A549 (cell line): Measurements from ENCODE around the gene A4GALT. TPM values are rescaled to one million over a fixed set of nuclear protein-coding genes. Genes with fewer than 3 reads are reported as not detected.
A peak's percentile ranks its signal among the peaks of the same experiment; 100 is the strongest.

Experiments used
- ATAC-seq, 2 experiments: fragments of 200-7000 bp in 1 of 2; fragments of >200 bp in 1 of 2; cut with Nextera tagmentation in 1 of 2; cut with Tn5 transposase in 1 of 2; 3 replicates each; pipeline versions ENCODE4 v1.8.0 to v1.9.1; 2018 to 2020; ENCODE audit warnings: mild to moderate bottlenecking in 1 of 2, moderate library complexity in 1 of 2
- CTCF ChIA-PET: fragments of 300-600 bp; sonication (Branson Sonifier 250); formaldehyde crosslinking; extraction: SDS; loops from one replicate; lab custom pipeline; 2021; ENCODE audit warnings: antibody characterized with exemption, inconsistent platforms; lab: Yijun Ruan, JAX
- POLR2A ChIA-PET: fragments of 350-600 bp; formaldehyde crosslinking; extraction: SDS; loops from one replicate; lab custom pipeline; 2021; ENCODE audit warnings: antibody characterized with exemption, inconsistent platforms; lab: Yijun Ruan, JAX
- DNase-seq, 2 experiments: peaks; one replicate each; pipeline versions ENCODE4 v3.0.0 to v3.0.0-alpha.2; 2011 to 2016; ENCODE audit warnings: low read depth in 1 of 2, low spot score in 1 of 2
- FAIRE-seq: peaks from 2 replicates; lab custom pipeline; 2011; peaks lifted over from hg19 to GRCh38; lab: Jason Lieb, UNC
- H3K27ac ChIP-seq, 2 experiments: fragments of >200 bp; sonication (Bioruptor Twin); formaldehyde crosslinking; 3 replicates each; pipeline ENCODE4 v1.5.1; 2016 to 2017
- H3K4me1 ChIP-seq: fragments of >200 bp; sonication (Bioruptor Twin); formaldehyde crosslinking; 3 replicates; pipeline ENCODE4 v1.6.1; 2016
- H3K4me2 ChIP-seq: fragments of >200 bp; sonication (Bioruptor Twin); formaldehyde crosslinking; 3 replicates; pipeline ENCODE4 v1.6.1; 2016
- H3K4me3 ChIP-seq: fragments of >200 bp; sonication (Bioruptor Twin); formaldehyde crosslinking; 3 replicates; pipeline ENCODE4 v1.5.1; 2016
- H3K9me3 ChIP-seq: fragments of >200 bp; sonication (Bioruptor Twin); formaldehyde crosslinking; 3 replicates; pipeline ENCODE4 v1.6.1; 2016
- CBX2 ChIP-seq: fragments of 200-600 bp; sonication (generic); IDR thresholded peaks from 2 replicates; pipeline ENCODE4 v1.6.1; 2016; ENCODE audit warnings: low read depth, mild to moderate bottlenecking, borderline replicate concordance
- CBX8 ChIP-seq: fragments of 200-600 bp; sonication (generic); IDR thresholded peaks from 2 replicates; pipeline ENCODE4 v1.6.1; 2016
- CEBPB ChIP-seq, 2 experiments: fragments of >200 bp in 1 of 2; sonication (Bioruptor Twin) in 1 of 2; formaldehyde crosslinking in 1 of 2; IDR thresholded peaks; 2 replicates each; pipeline ENCODE4 v1.6.1; 2012 to 2016
- CHD2 ChIP-seq: fragments of 150-350 bp; IDR thresholded peaks from 2 replicates; pipeline ENCODE4 v1.6.1; 2014; ENCODE audit warnings: low read length; ENCODE audit not compliant: partially characterized antibody
- CHD4 ChIP-seq: fragments of 200-600 bp; sonication (generic); IDR thresholded peaks from 2 replicates; pipeline ENCODE4 v1.6.1; 2016; ENCODE audit warnings: antibody characterized with exemption, mild to moderate bottlenecking, borderline replicate concordance
- EHMT2 ChIP-seq: fragments of 200-600 bp; sonication (generic); IDR thresholded peaks from 2 replicates; pipeline ENCODE4 v1.6.1; 2016; ENCODE audit warnings: antibody characterized with exemption, low read depth, mild to moderate bottlenecking, moderate library complexity
- EP300 ChIP-seq, 2 experiments: fragments of >200 bp; sonication (Bioruptor Twin); formaldehyde crosslinking; IDR thresholded peaks; 2 replicates in 1 of 2; 3 replicates in 1 of 2; pipeline ENCODE4 v1.6.1; 2016 to 2017
- ESRRA ChIP-seq: fragments of 150-350 bp; IDR thresholded peaks from 2 replicates; pipeline ENCODE4 v1.6.1; 2014; ENCODE audit warnings: mild to moderate bottlenecking, low read length, borderline replicate concordance
- FOXS1 ChIP-seq: fragments of 250-450 bp; sonication (Bioruptor Pico); IDR thresholded peaks from 2 replicates; pipeline ENCODE4 v1.5.0; 2020; ENCODE audit warnings: mild to moderate bottlenecking, moderate library complexity
- HDAC2 ChIP-seq: fragments of 200-600 bp; sonication (generic); IDR thresholded peaks from 2 replicates; pipeline ENCODE4 v1.6.1; 2016
- HEYL ChIP-seq: fragments of 250-450 bp; sonication (Bioruptor Pico); IDR thresholded peaks from 2 replicates; pipeline ENCODE4 v1.8.0; 2021; ENCODE audit warnings: mild to moderate bottlenecking, moderate library complexity
- HOXA7 ChIP-seq: fragments of 250-450 bp; sonication (Bioruptor Pico); IDR thresholded peaks from 2 replicates; pipeline ENCODE4 v1.5.0; 2020; ENCODE audit warnings: mild to moderate bottlenecking, moderate library complexity
- JUN ChIP-seq, 2 experiments: fragments of >200 bp; sonication (Bioruptor Twin); formaldehyde crosslinking; IDR thresholded peaks; 2 replicates in 1 of 2; 3 replicates in 1 of 2; pipeline ENCODE4 v1.6.1; 2016 to 2017
- JUNB ChIP-seq: fragments of >200 bp; sonication (Bioruptor Twin); formaldehyde crosslinking; IDR thresholded peaks from 2 replicates; pipeline ENCODE4 v1.6.1; 2016
- KDM1A ChIP-seq: fragments of 200-600 bp; sonication (generic); IDR thresholded peaks from 2 replicates; pipeline ENCODE4 v1.6.1; 2016; ENCODE audit warnings: low read depth, mild to moderate bottlenecking
- NFE2L2 ChIP-seq: fragments of 150-350 bp; conservative IDR thresholded peaks from 2 replicates; pipeline ENCODE4 v1.6.1; 2014; ENCODE audit warnings: low read length
- PBX3 ChIP-seq: IDR thresholded peaks from 2 replicates; pipeline ENCODE4 v1.6.1; 2012
- PHF8 ChIP-seq: fragments of 200-600 bp; sonication (generic); IDR thresholded peaks from 2 replicates; pipeline ENCODE4 v1.6.1; 2016; ENCODE audit warnings: low read depth, mild to moderate bottlenecking, antibody characterized with exemption, moderate library complexity, borderline replicate concordance
- RAD21 ChIP-seq, 2 experiments: fragments of >200 bp in 1 of 2; sonication (Bioruptor Twin) in 1 of 2; formaldehyde crosslinking in 1 of 2; IDR thresholded peaks in 1 of 2; conservative IDR thresholded peaks in 1 of 2; 2 replicates in 1 of 2; 3 replicates in 1 of 2; pipeline ENCODE4 v1.6.1; 2012 to 2018; ENCODE audit warnings: inconsistent platforms in 1 of 2
- TFCP2L1 ChIP-seq: fragments of 250-450 bp; sonication (Bioruptor Pico); IDR thresholded peaks from 2 replicates; pipeline ENCODE4 v1.5.0; 2021; ENCODE audit warnings: mild to moderate bottlenecking
- USF2 ChIP-seq: fragments of 450-650 bp; IDR thresholded peaks from 2 replicates; pipeline ENCODE4 v1.6.1; 2014; ENCODE audit warnings: antibody characterized with exemption
- ZNF302 ChIP-seq: fragments of 250-450 bp; sonication (Bioruptor Pico); IDR thresholded peaks from 2 replicates; pipeline ENCODE4 v1.9.0; 2021; ENCODE audit warnings: inconsistent platforms, mild to moderate bottlenecking, moderate library complexity
- WGBS: methylation state at CpG from one replicate; pipeline ENCODE4 v1.1.6; 2017; ENCODE audit errors: missing lambda C conversion rate; 5-methylcytosine and 5-hydroxymethylcytosine counted together
- polyA plus RNA-seq, 4 experiments: library from polyadenylated mRNA; depleted of rRNA in 3 of 4; stranded (reverse); fragments of >200 nt; fragmentation: RNase III in 1 of 4; extraction: RNeasy Plus Mini Kit Qiagen cat#74134 plus additional on column Dnase treatment in 1 of 4; gene quantifications; 2 replicates in 3 of 4; 3 replicates in 1 of 4; pipeline ENCODE4 v1.2.3, GENCODE V29; 2011 to 2017
- TF ChIP-seq, protein P1 (sequence below): fragments of 250-450 bp; sonication (Bioruptor Pico); IDR thresholded peaks from 2 replicates; pipeline ENCODE4 v1.5.0; 2020; ENCODE audit warnings: low read depth, mild to moderate bottlenecking, moderate library complexity

Gene A4GALT
- polyA plus RNA-seq, 2 of the 4 experiments (the other 2 are of a cell fraction), result 5.1 to 7.8 TPM

DNA sequence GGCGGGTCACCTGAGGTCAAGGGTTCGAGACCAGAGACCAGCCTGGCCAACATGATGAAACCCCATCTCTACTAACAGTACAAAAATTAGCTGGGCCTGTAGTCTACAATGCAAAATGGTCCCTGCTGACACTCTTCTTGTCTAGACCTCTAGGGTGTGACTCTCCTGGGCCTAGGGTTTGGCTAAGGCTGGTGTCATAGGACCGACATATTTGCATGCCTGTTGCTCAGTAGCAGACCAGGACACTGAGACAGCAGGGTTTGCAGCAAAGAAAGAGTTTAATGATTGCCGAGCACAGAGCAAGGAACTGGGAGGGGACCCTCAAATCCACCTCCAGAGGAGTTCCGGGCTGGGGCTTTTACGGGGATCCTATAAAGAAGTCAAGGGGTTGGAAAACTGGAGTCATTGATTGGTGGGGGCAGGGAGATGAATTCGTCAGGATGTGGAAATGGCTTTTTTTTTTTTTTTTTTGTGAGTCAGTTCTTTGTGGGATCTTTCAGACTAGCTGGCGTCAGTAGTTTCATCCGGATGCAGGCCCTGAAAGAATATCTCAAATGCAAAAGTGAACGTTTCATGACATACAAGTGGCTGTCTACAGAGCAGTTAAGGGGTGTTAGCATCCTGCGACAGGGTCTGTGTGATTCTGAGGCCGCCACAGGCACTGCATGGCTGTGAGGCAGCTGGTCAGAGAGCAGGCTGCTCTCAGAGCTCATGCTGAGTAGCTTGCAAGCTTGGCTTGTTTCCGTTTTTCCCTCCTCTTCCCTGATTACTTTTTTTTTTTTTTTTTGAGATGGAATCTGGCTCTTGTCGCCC, 27.2 kb upstream of the A4GALT start:
- Histone ChIP-seq H3K27ac (peak overlapping the region; percentile 24 to 64; a peak in 3 of 6 replicates), H3K4me1 (peaks cover 42% of the 10 kb centered on the region), H3K9me3 (no peaks in the 10 kb centered on the region), H3K4me2 (no peak overlapping the region), H3K4me3 (no peak overlapping the region)
- FAIRE-seq (no peak), ATAC-seq (no peak), DNase-seq (no peak)
- POLR2A ChIA-PET, result interaction anchor here (0.7 kb wide), 1 partner anchor 24 kb away, joined by 4 read pairs; no protein-coding TSS in a partner anchor
- CTCF ChIA-PET, result no interaction called here
- 78% methylated on average over 14 of the region's 14 CpGs for whole genome bisulfite sequencing
- TF ChIP-seq EP300 (IDR thresholded peaks at IDR 0.05) (no peak), ZNF302 (no peak), FOXS1 (CRISPR knock-in tag) (no peak), PHF8 (no peak), EHMT2 (no peak), RAD21 (conservative IDR thresholded peaks at IDR 0.05 in 1 of 2, IDR thresholded peaks at IDR 0.05 in 1 of 2) (no peak), CHD2 (no peak), HDAC2 (no peak)

- peaks cover 31% of the 10 kb centered on the region; the same call in 2 of the 3 replicates for H3K4me1 ChIP-seq
- ChIA-PET POLR2A (interaction anchor here (0.6 kb wide), 1 partner anchor 106 kb away, joined by 4 read pairs; no protein-coding TSS in a partner anchor), CTCF (interaction anchor here (1.1 kb wide), 1 partner anchor 38 kb away, joined by 3 read pairs; no protein-coding TSS in a partner anchor)
- TF ChIP-seq JUNB (no peak), PBX3 (no peak), CBX8 (no peak), CEBPB (IDR thresholded peaks at IDR 0.05) (no peak), HOXA7 (CRISPR knock-in tag) (no peak), TFCP2L1 (CRISPR knock-in tag) (no peak), NFE2L2 (no peak), JUN (IDR thresholded peaks at IDR 0.05) (no peak), KDM1A (no peak), CBX2 (no peak), ESRRA (no peak), USF2 (no peak), CHD4 (no peak), HEYL (no peak)
- TF ChIP-seq, protein P1, sequence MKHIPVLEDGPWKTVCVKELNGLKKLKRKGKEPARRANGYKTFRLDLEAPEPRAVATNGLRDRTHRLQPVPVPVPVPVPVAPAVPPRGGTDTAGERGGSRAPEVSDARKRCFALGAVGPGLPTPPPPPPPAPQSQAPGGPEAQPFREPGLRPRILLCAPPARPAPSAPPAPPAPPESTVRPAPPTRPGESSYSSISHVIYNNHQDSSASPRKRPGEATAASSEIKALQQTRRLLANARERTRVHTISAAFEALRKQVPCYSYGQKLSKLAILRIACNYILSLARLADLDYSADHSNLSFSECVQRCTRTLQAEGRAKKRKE, result no peak
- ATAC-seq (peak; percentile 55 to 73; a peak in 4 of 6 replicates), DNase-seq (peak in 1 of 2 experiments; percentile 66), FAIRE-seq (no peak)
- peak overlapping the region; percentile 43; the same call in 1 of the 3 replicates for H3K4me2 ChIP-seq
- no peak overlapping the region for H3K4me3 ChIP-seq
- 54% methylated on average over 11 of the region's 11 CpGs for WGBS
- H3K27ac ChIP-seq, result peak overlapping the region; percentile 51 to 80; a peak in 5 of 6 replicates
- no peaks in the 10 kb centered on the region for H3K9me3 ChIP-seq
Measured at GRCh38 chr22:42745118-42745517, 24.4 kb upstream of the A4GALT start.
